Keratinocyte (primary cell): ENCODE results near the gene CCBE1. TPM values are rescaled to one million over a fixed set of nuclear protein-coding genes. Genes with fewer than 3 reads are reported as not detected.

Experiments
- DNase-seq: peaks from one replicate; pipeline ENCODE4 v3.0.0-alpha.2; 2011; ENCODE audit warnings: low read depth, missing footprints, low spot score
- FAIRE-seq: peaks from 2 replicates; lab custom pipeline; 2011; peaks lifted over from hg19 to GRCh38; lab: Jason Lieb, UNC
- H2AFZ ChIP-seq: 2 replicates; pipeline ENCODE4 v1.6.0; 2012; ENCODE audit warnings: low read length, control low read depth, inconsistent platforms; ENCODE audit not compliant: control insufficient read depth
- H3K27ac ChIP-seq: 2 replicates; pipeline ENCODE4 v1.5.1; 2011; ENCODE audit warnings: low read length; ENCODE audit not compliant: control insufficient read depth, insufficient read depth
- H3K27me3 ChIP-seq: 3 replicates; pipeline ENCODE4 v1.6.0; 2011; ENCODE audit warnings: low read length; ENCODE audit not compliant: control insufficient read depth, insufficient read depth; ENCODE audit errors: extremely low read depth
- H3K36me3 ChIP-seq, 2 experiments: 2 replicates in 1 of 2; 3 replicates in 1 of 2; pipeline ENCODE4 v1.5.1; 2011; ENCODE audit warnings: low read length in 2 of 2, mild to moderate bottlenecking in 1 of 2; ENCODE audit not compliant: control insufficient read depth in 2 of 2, insufficient read depth in 2 of 2; ENCODE audit errors: extremely low read depth in 1 of 2
- H3K4me1 ChIP-seq: 3 replicates; pipeline ENCODE4 v1.5.1; 2011; ENCODE audit warnings: low read length; ENCODE audit not compliant: control insufficient read depth, insufficient read depth; ENCODE audit errors: extremely low read depth
- H3K4me2 ChIP-seq: 3 replicates; pipeline ENCODE4 v1.6.0; 2011; ENCODE audit warnings: low read depth, low read length; ENCODE audit not compliant: control insufficient read depth, insufficient read depth; ENCODE audit errors: extremely low read depth
- H3K4me3 ChIP-seq, 3 experiments: fragments of 200-600 bp in 1 of 3; sonication (generic) in 1 of 3; 2 replicates in 2 of 3; 3 replicates in 1 of 3; pipeline ENCODE4 v1.5.1; 2011 to 2016; ENCODE audit warnings: low read length in 3 of 3, mild to moderate bottlenecking in 3 of 3, control low read depth in 2 of 3, inconsistent platforms in 1 of 3, low read depth in 1 of 3, mixed read lengths in 1 of 3, mixed run types in 1 of 3, moderate library complexity in 1 of 3; ENCODE audit not compliant: control insufficient read depth in 2 of 3, insufficient read depth in 2 of 3; ENCODE audit errors: extremely low read depth in 1 of 3
- H3K79me2 ChIP-seq: 2 replicates; pipeline ENCODE4 v1.6.0; 2012; ENCODE audit warnings: low read length; ENCODE audit not compliant: control insufficient read depth, insufficient read depth
- H3K9ac ChIP-seq: 3 replicates; pipeline ENCODE4 v1.6.0; 2011; ENCODE audit warnings: low read length; ENCODE audit not compliant: control insufficient read depth, insufficient read depth; ENCODE audit errors: extremely low read depth
- H3K9me1 ChIP-seq: 3 replicates; pipeline ENCODE4 v1.6.0; 2011; ENCODE audit warnings: low read length; ENCODE audit not compliant: control insufficient read depth, insufficient read depth; ENCODE audit errors: extremely low read depth
- H3K9me3 ChIP-seq: 2 replicates; pipeline ENCODE4 v1.5.1; 2012; ENCODE audit warnings: low read depth, low read length; ENCODE audit not compliant: control insufficient read depth
- H4K20me1 ChIP-seq: 3 replicates; pipeline ENCODE4 v1.6.0; 2011; ENCODE audit warnings: low read length; ENCODE audit not compliant: control insufficient read depth, insufficient read depth; ENCODE audit errors: extremely low read depth
- EZH2 ChIP-seq: IDR thresholded peaks from one replicate; pipeline ENCODE4 v1.6.1; 2012; ENCODE audit warnings: inconsistent platforms, mild to moderate bottlenecking, low read length, moderate library complexity
- dilution Hi-C: fragments of 300-500 bp; cut with MboI; formaldehyde crosslinking; loops from one replicate; pipeline ENCODE4 v1.7.0; 2020; ENCODE audit warnings: low sequenced_read_pairs; ENCODE audit not compliant: extremely low pct_ligation_motif_present
- polyA plus RNA-seq, 5 experiments: library from polyadenylated mRNA; depleted of rRNA in 3 of 5; stranded (reverse) in 3 of 5; stranded (forward) in 1 of 5; unstranded in 1 of 5; fragments of >200 nt; gene quantifications; 1 replicate in 1 of 5; 2 replicates in 3 of 5; 3 replicates in 1 of 5; pipeline versions ENCODE4 v1.2.1 to v1.2.3, GENCODE V29; 2011 to 2012; ENCODE audit warnings: missing spikeins in 2 of 5, low read depth in 1 of 5, low replicate concordance in 1 of 5
- TF ChIP-seq, protein P1 (sequence below), 3 experiments: IDR thresholded peaks in 1 of 3; conservative IDR thresholded peaks in 1 of 3; optimal IDR thresholded peaks in 1 of 3; 2 replicates in 2 of 3; 3 replicates in 1 of 3; pipeline versions ENCODE3 to v1.5.1; 2011; ENCODE audit warnings: low read length in 3 of 3, mild to moderate bottlenecking in 3 of 3, moderate library complexity in 2 of 3, control low read depth in 1 of 3, inconsistent platforms in 1 of 3; ENCODE audit not compliant: insufficient read depth in 2 of 3; ENCODE audit errors: extremely low read depth in 1 of 3

The CCBE1 gene
- polyA plus RNA-seq, 1 donor (not counting 4 experiments of a cell fraction or from before 2014, with no cell fraction given) = 20.1 TPM

DNA sequence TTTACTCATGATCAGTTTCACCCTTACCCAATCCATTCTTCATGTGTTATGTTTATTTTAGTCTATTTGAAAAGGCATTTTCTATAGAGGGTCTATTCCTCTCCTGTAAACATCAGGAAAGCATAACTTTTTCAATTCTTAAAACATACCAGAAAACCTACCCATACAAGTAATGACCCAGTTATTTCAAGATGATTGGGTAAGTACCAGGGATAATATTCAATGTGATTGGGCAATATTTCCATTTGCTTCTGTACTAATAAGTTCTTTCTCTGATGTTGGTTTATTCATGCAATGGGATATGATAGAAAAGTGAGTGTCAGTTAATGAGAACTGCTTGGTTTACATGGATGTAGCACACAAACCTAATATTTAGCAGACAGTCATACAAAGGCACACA lies 87.6 kb downstream of the CCBE1 start:
- Histone ChIP-seq H4K20me1 (no peaks in the 10 kb centered on the region), H3K36me3 (no peaks in the 10 kb centered on the region), H3K79me2 (no peaks in the 10 kb centered on the region), H3K9me3 (no peaks in the 10 kb centered on the region), H2AFZ (no peak overlapping the region), H3K27me3 (no peaks in the 10 kb centered on the region), H3K27ac (no peak overlapping the region), H3K4me3 (no peak overlapping the region), H3K9me1 (no peaks in the 10 kb centered on the region), H3K4me2 (no peak overlapping the region), H3K4me1 (peaks cover 8% of the 10 kb centered on the region), H3K9ac (no peak overlapping the region)
- DNase-seq (no peak), FAIRE-seq (no peak)
- TF ChIP-seq, protein P1, sequence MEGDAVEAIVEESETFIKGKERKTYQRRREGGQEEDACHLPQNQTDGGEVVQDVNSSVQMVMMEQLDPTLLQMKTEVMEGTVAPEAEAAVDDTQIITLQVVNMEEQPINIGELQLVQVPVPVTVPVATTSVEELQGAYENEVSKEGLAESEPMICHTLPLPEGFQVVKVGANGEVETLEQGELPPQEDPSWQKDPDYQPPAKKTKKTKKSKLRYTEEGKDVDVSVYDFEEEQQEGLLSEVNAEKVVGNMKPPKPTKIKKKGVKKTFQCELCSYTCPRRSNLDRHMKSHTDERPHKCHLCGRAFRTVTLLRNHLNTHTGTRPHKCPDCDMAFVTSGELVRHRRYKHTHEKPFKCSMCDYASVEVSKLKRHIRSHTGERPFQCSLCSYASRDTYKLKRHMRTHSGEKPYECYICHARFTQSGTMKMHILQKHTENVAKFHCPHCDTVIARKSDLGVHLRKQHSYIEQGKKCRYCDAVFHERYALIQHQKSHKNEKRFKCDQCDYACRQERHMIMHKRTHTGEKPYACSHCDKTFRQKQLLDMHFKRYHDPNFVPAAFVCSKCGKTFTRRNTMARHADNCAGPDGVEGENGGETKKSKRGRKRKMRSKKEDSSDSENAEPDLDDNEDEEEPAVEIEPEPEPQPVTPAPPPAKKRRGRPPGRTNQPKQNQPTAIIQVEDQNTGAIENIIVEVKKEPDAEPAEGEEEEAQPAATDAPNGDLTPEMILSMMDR (optimal IDR thresholded peaks at IDR 0.05 in 1 of 3, IDR thresholded peaks at IDR 0.05 in 1 of 3, conservative IDR thresholded peaks at IDR 0.05 in 1 of 3; ENCODE audit: extremely low read depth in 1 of 3, insufficient read depth in 2 of 3, low read length in 3 of 3) = no peak
- dilution Hi-C loops = no loop called here

DNA sequence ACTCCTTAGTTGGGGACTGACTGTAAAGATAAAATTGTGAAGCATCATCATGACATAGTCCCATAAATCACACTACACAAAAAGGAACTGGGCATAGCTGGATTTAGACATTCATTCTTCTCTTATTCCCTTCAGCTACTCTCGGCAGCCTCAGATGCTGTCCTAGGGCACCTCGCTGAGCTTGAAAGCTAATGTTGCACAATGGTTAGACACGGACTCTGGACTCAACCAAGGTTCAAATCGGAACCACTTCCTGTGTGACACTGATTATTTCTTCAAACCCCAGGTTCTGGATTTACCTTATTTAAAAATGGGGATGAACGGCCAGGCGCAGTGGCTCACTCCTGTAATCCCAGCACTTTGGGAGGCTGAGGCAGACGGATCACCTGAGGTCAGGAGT lies 89.8 kb downstream of the CCBE1 start:
- H3K9me1 ChIP-seq = no peaks in the 10 kb centered on the region
- no peak overlapping the region for H3K4me2 ChIP-seq
- no peak for FAIRE-seq
- no peaks in the 10 kb centered on the region for H3K9me3 ChIP-seq
- H3K4me1 ChIP-seq = peaks cover 11% of the 10 kb centered on the region
- no peak overlapping the region for H2AFZ ChIP-seq
- H3K36me3 ChIP-seq = no peaks in the 10 kb centered on the region
- TF ChIP-seq, protein P1 (optimal IDR thresholded peaks at IDR 0.05 in 1 of 3, IDR thresholded peaks at IDR 0.05 in 1 of 3, conservative IDR thresholded peaks at IDR 0.05 in 1 of 3; ENCODE audit: extremely low read depth in 1 of 3, insufficient read depth in 2 of 3, low read length in 3 of 3) = no peak
- TF ChIP-seq EZH2 = no peak
- no peak overlapping the region for H3K27ac ChIP-seq
- H3K4me3 ChIP-seq = no peak overlapping the region
- no peak overlapping the region for H3K9ac ChIP-seq
- DNase-seq = no peak
- dilution Hi-C loops = no loop called here
- no peaks in the 10 kb centered on the region for H3K27me3 ChIP-seq
- no peaks in the 10 kb centered on the region for H3K79me2 ChIP-seq
- no peaks in the 10 kb centered on the region for H4K20me1 ChIP-seq
